DND-41 (cell line): ENCODE data around the gene F7.

Experiments used
- CTCF ChIP-seq: IDR thresholded peaks from 2 replicates; pipeline ENCODE4 v1.5.1; 2012; ENCODE audit warnings: borderline replicate concordance, low read length, moderate library complexity, mild to moderate bottlenecking; ENCODE audit not compliant: poor library complexity, severe bottlenecking; ENCODE audit errors: extremely low read depth
- EZH2 ChIP-seq: IDR thresholded peaks from 3 replicates; pipeline ENCODE4 v1.6.1; 2012; ENCODE audit warnings: borderline replicate concordance, low read depth, mild to moderate bottlenecking, moderate library complexity, low read length, inconsistent platforms; ENCODE audit not compliant: severe bottlenecking

- TF ChIP-seq CTCF (no peak), EZH2 (no peak)
Measured at GRCh38 chr13:113118261-113119021, 12.8 kb downstream of the F7 start.
